GM12892 (cell line): ENCODE data around the gene USPL1. TPM values are rescaled to one million over a fixed set of nuclear protein-coding genes. Genes with fewer than 3 reads are reported as not detected.

ENCODE experiments used
- DNase-seq: peaks from one replicate; pipeline ENCODE4 v3.0.0; 2011; ENCODE audit not compliant: insufficient read length
- FAIRE-seq: peaks from 2 replicates; lab custom pipeline; 2011; peaks lifted over from hg19 to GRCh38; lab: Jason Lieb, UNC
- POLR2A ChIP-seq: IDR thresholded peaks from 2 replicates; pipeline ENCODE4 v1.6.1; 2011; ENCODE audit warnings: low read depth, low read length, control low read depth
- POLR2AphosphoS5 ChIP-seq: IDR thresholded peaks from 2 replicates; pipeline ENCODE4 v1.6.1; 2011; ENCODE audit warnings: low read depth, low read length, control low read depth
- TAF1 ChIP-seq: IDR thresholded peaks from 2 replicates; pipeline ENCODE4 v1.6.1; 2011; ENCODE audit warnings: low read depth, mild to moderate bottlenecking, control low read depth, low read length, borderline replicate concordance
- polyA plus RNA-seq: library from polyadenylated mRNA; unstranded; fragments of >200 nt; gene quantifications from one replicate; pipeline ENCODE4 v1.2.1, GENCODE V29; 2012; ENCODE audit warnings: missing spikeins, inconsistent platforms; ENCODE audit not compliant: missing spikeins

The USPL1 gene
- 9.3 TPM for polyA plus RNA-seq

GRCh38 chr13:30617315-30618185 is at the start of gene USPL1:
USPL1 (plus strand) TSS chr13:30617920; CDS start chr13:30621141, 3,221 bp downstream.
- peak; percentile 100 for FAIRE-seq
- DNase-seq: peak; percentile 83
- TF ChIP-seq POLR2AphosphoS5: peak; percentile 77; the same call in 1 of the 2 replicates
- TF ChIP-seq TAF1: peak; percentile 90
- peak; percentile 86 for TF ChIP-seq POLR2A

GRCh38 chr13:30569901-30570576 is 47.7 kb upstream of the USPL1 start:
- FAIRE-seq: peak; percentile 27
- no peak for DNase-seq
- no peak for TF ChIP-seq POLR2A
- TF ChIP-seq POLR2AphosphoS5: no peak
- no peak for TF ChIP-seq TAF1

- no peak for FAIRE-seq
- no peak for DNase-seq
- TF ChIP-seq POLR2AphosphoS5 (no peak), POLR2A (no peak), TAF1 (no peak)
Observed at GRCh38 chr13:30570691-30571090, 47.0 kb upstream of the USPL1 start.

- DNase-seq (no peak), FAIRE-seq (peak; percentile 64)
- no peak for TF ChIP-seq POLR2A
- no peak for TF ChIP-seq TAF1
- TF ChIP-seq POLR2AphosphoS5: no peak
Observed at GRCh38 chr13:30572859-30573275, 44.9 kb upstream of the USPL1 start.

- FAIRE-seq (no peak), DNase-seq (no peak)
Observed at GRCh38 chr13:30576528-30576927, 41.2 kb upstream of the USPL1 start.

GRCh38 chr13:30577401-30577852 is 40.3 kb upstream of the USPL1 start:
- FAIRE-seq: peak; percentile 78
- DNase-seq: no peak
- TF ChIP-seq POLR2AphosphoS5 (no peak), TAF1 (no peak), POLR2A (no peak)

More at GRCh38 chr13:30576528-30576927, 41.2 kb upstream of the USPL1 start:
- TF ChIP-seq POLR2A (no peak), TAF1 (no peak), POLR2AphosphoS5 (no peak)

GRCh38 chr13:30580852-30581502 is 36.7 kb upstream of the USPL1 start:
- DNase-seq (no peak), FAIRE-seq (no peak)
- TF ChIP-seq POLR2A (no peak), TAF1 (no peak), POLR2AphosphoS5 (no peak)

- FAIRE-seq (peak; percentile 78), DNase-seq (no peak)
- TF ChIP-seq TAF1: no peak
- TF ChIP-seq POLR2AphosphoS5: no peak
- TF ChIP-seq POLR2A: no peak
Observed at GRCh38 chr13:30581582-30581981, 36.1 kb upstream of the USPL1 start.

GRCh38 chr13:30584051-30584731 is 33.5 kb upstream of the USPL1 start:
- TF ChIP-seq POLR2A (no peak), TAF1 (no peak), POLR2AphosphoS5 (no peak)
- no peak for FAIRE-seq

GRCh38 chr13:30585748-30586262 is 31.9 kb upstream of the USPL1 start:
- DNase-seq: no peak
- TF ChIP-seq TAF1: no peak
- TF ChIP-seq POLR2AphosphoS5: no peak
- no peak for TF ChIP-seq POLR2A
- FAIRE-seq: no peak

More at GRCh38 chr13:30584051-30584731, 33.5 kb upstream of the USPL1 start:
- DNase-seq: no peak
